Measurements from ENCODE around the gene TMCC1.
A peak's percentile ranks its signal among the peaks of the same experiment; 100 is the strongest.
"Not testable (repeated sequence)": the region's sequence is repeated elsewhere in the genome, so short reads cannot be mapped to it uniquely, and the experiment has no call there.

TMCC1 gene

GRCh38 chr3:129845956-129846355 lies 47.6 kb downstream of the TMCC1 start:
- no peak for DNase-seq (ENCODE audit: low read depth, low spot score)
- H3K4me3 ChIP-seq (ENCODE audit: low read length) = no peak overlapping the region

- no peak overlapping the region for H3K4me3 ChIP-seq (ENCODE audit: low read length)
- no peak for DNase-seq (ENCODE audit: low read depth, low spot score)
Measured at GRCh38 chr3:129840707-129841360, 52.7 kb downstream of the TMCC1 start.

- no peak for DNase-seq (ENCODE audit: low read depth, low spot score)
- H3K4me3 ChIP-seq (ENCODE audit: low read length) = no peak overlapping the region
Measured at GRCh38 chr3:129838086-129838485, 55.4 kb downstream of the TMCC1 start.

GRCh38 chr3:129837065-129837642 lies 56.4 kb downstream of the TMCC1 start:
- no peak overlapping the region for H3K4me3 ChIP-seq (ENCODE audit: low read length)
- DNase-seq (ENCODE audit: low read depth, low spot score) = no peak

- no peak overlapping the region for H3K4me3 ChIP-seq (ENCODE audit: low read length)
- no peak for DNase-seq (ENCODE audit: low read depth, low spot score)
Measured at GRCh38 chr3:129836381-129837064, 57.0 kb downstream of the TMCC1 start.

- DNase-seq (ENCODE audit: low read depth, low spot score) = no peak
- H3K4me3 ChIP-seq (ENCODE audit: low read length) = no peak overlapping the region
Measured at GRCh38 chr3:129835198-129835597, 58.3 kb downstream of the TMCC1 start.

GRCh38 chr3:129834580-129834979 lies 58.9 kb downstream of the TMCC1 start:
- no peak overlapping the region for H3K4me3 ChIP-seq (ENCODE audit: low read length)
- no peak for DNase-seq (ENCODE audit: low read depth, low spot score)

GRCh38 chr3:129831942-129832341 lies 61.6 kb downstream of the TMCC1 start:
- H3K4me3 ChIP-seq (ENCODE audit: low read length); DNase-seq (ENCODE audit: low read depth, low spot score): not testable (repeated sequence)

- no peak overlapping the region for H3K4me3 ChIP-seq (ENCODE audit: low read length)
- DNase-seq (ENCODE audit: low read depth, low spot score) = no peak
Measured at GRCh38 chr3:129831503-129831902, 62.0 kb downstream of the TMCC1 start.

GRCh38 chr3:129829640-129830039 lies 63.9 kb downstream of the TMCC1 start:
- DNase-seq (ENCODE audit: low read depth, low spot score) = peak; percentile 49
- H3K4me3 ChIP-seq (ENCODE audit: low read length) = no peak overlapping the region

GRCh38 chr3:129827765-129828164 lies 65.7 kb downstream of the TMCC1 start:
- no peak for DNase-seq (ENCODE audit: low read depth, low spot score)
- no peak overlapping the region for H3K4me3 ChIP-seq (ENCODE audit: low read length)

GRCh38 chr3:129824926-129825541 lies 68.5 kb downstream of the TMCC1 start:
- peak; percentile 40 for DNase-seq (ENCODE audit: low read depth, low spot score)
- no peak overlapping the region for H3K4me3 ChIP-seq (ENCODE audit: low read length)

- no peak overlapping the region for H3K4me3 ChIP-seq (ENCODE audit: low read length)
- DNase-seq (ENCODE audit: low read depth, low spot score) = no peak
Measured at GRCh38 chr3:129822679-129823078, 70.8 kb downstream of the TMCC1 start.

- H3K4me3 ChIP-seq (ENCODE audit: low read length) = no peak overlapping the region
- DNase-seq (ENCODE audit: low read depth, low spot score) = no peak
Measured at GRCh38 chr3:129822241-129822640, 71.3 kb downstream of the TMCC1 start.

- no peak overlapping the region for H3K4me3 ChIP-seq (ENCODE audit: low read length)
- DNase-seq (ENCODE audit: low read depth, low spot score) = no peak
Measured at GRCh38 chr3:129820587-129820986, 72.9 kb downstream of the TMCC1 start.

GRCh38 chr3:129812589-129812988 lies 80.9 kb downstream of the TMCC1 start:
- no peak overlapping the region for H3K4me3 ChIP-seq (ENCODE audit: low read length)
- DNase-seq (ENCODE audit: low read depth, low spot score) = no peak

- H3K4me3 ChIP-seq (ENCODE audit: low read length) = no peak overlapping the region
- no peak for DNase-seq (ENCODE audit: low read depth, low spot score)
Measured at GRCh38 chr3:129809297-129809696, 84.2 kb downstream of the TMCC1 start.

- H3K4me3 ChIP-seq (ENCODE audit: low read length) = no peak overlapping the region
- DNase-seq (ENCODE audit: low read depth, low spot score) = no peak
Measured at GRCh38 chr3:129796146-129796545, 97.4 kb downstream of the TMCC1 start.

- H3K4me3 ChIP-seq (ENCODE audit: low read length) = no peak overlapping the region
- DNase-seq (ENCODE audit: low read depth, low spot score) = no peak
Measured at GRCh38 chr3:129795186-129796010, 98.1 kb downstream of the TMCC1 start.

Data from Jurkat, Clone E6-1 (cell line).